PC-3 (cell line): Measurements from ENCODE around the gene BRF1. TPM values are rescaled to one million over a fixed set of nuclear protein-coding genes. Genes with fewer than 3 reads are reported as not detected.

ENCODE experiments used
- ATAC-seq: fragments of 200-7000 bp; cut with Tn5 transposase; 2 replicates; pipeline ENCODE4 v1.9.1; 2020; ENCODE audit warnings: mild to moderate bottlenecking, moderate library complexity
- BruUV-seq: library from RNA; stranded (reverse); fragments of 400-500 nt; replicated peaks from 2 replicates; lab custom pipeline; 2021; lab: Mats Ljungman, UMichigan
- CTCF ChIA-PET: fragments of 300-600 bp; sonication (Branson Sonifier 250); formaldehyde crosslinking; loops from one replicate; lab custom pipeline; 2022; ENCODE audit warnings: antibody characterized with exemption; lab: Charles Lee
- POLR2A ChIA-PET: fragments of 300-600 bp; sonication (Branson Sonifier 250); formaldehyde crosslinking; loops from one replicate; lab custom pipeline; 2022; ENCODE audit warnings: antibody characterized with exemption; ENCODE audit not compliant: unreplicated experiment; lab: Charles Lee
- DNase-seq: peaks from one replicate; pipeline ENCODE4 v3.0.0-alpha.2; 2015
- H2AFZ ChIP-seq: fragments of 300-600 bp; sonication (generic); 2 replicates; pipeline ENCODE4 v1.6.0; 2016; ENCODE audit warnings: antibody characterized with exemption, low read length
- H3F3A ChIP-seq: fragments of 300-600 bp; sonication (generic); one replicate; pipeline ENCODE4 v1.6.0; 2017; ENCODE audit warnings: antibody characterized with exemption, low read length, control low read depth, mild to moderate bottlenecking; ENCODE audit not compliant: unreplicated experiment
- H3K27ac ChIP-seq: fragments of 300-600 bp; sonication (generic); 2 replicates; pipeline ENCODE4 v1.5.1; 2016; ENCODE audit warnings: mild to moderate bottlenecking, low read length
- H3K27me3 ChIP-seq: fragments of 300-600 bp; sonication (generic); 2 replicates; pipeline ENCODE4 v1.6.1; 2016; ENCODE audit warnings: low read length, mixed read lengths
- H3K36me3 ChIP-seq: fragments of 300-600 bp; sonication (generic); 2 replicates; pipeline ENCODE4 v1.6.1; 2016; ENCODE audit warnings: low read depth, mixed run types, low read length, mixed read lengths
- H3K4me1 ChIP-seq: fragments of 300-600 bp; sonication (generic); 2 replicates; pipeline ENCODE4 v1.5.1; 2016; ENCODE audit warnings: low read length; ENCODE audit not compliant: insufficient read depth
- H3K4me2 ChIP-seq: fragments of 300-600 bp; sonication (generic); 2 replicates; pipeline ENCODE4 v1.6.0; 2016; ENCODE audit warnings: low read length
- H3K4me3 ChIP-seq: fragments of 300-600 bp; sonication (generic); 2 replicates; pipeline ENCODE4 v1.5.1; 2016; ENCODE audit warnings: mild to moderate bottlenecking, low read length, mixed read lengths
- H3K79me2 ChIP-seq: fragments of 300-600 bp; sonication (generic); 2 replicates; pipeline ENCODE4 v1.6.1; 2017; ENCODE audit warnings: low read length, mixed read lengths
- H3K9ac ChIP-seq: fragments of 300-600 bp; sonication (generic); 2 replicates; pipeline ENCODE4 v1.6.0; 2016; ENCODE audit warnings: mild to moderate bottlenecking, low read length
- H3K9me2 ChIP-seq: fragments of 300-600 bp; sonication (generic); replicated peaks from 2 replicates; pipeline ENCODE4 v1.6.1; 2016; ENCODE audit warnings: mixed run types, low read length, mixed read lengths
- H3K9me3 ChIP-seq: fragments of 300-600 bp; sonication (generic); 2 replicates; pipeline ENCODE4 v1.6.1; 2016; ENCODE audit warnings: low read length, mixed read lengths
- H4K20me1 ChIP-seq: fragments of 300-600 bp; sonication (generic); 2 replicates; pipeline ENCODE4 v1.6.1; 2016; ENCODE audit warnings: low read length, mixed read lengths
- CTCF ChIP-seq: fragments of 300-600 bp; sonication (generic); conservative IDR thresholded peaks from 2 replicates; pipeline ENCODE4 v1.5.1; 2017; ENCODE audit warnings: antibody characterized with exemption, low read depth, mild to moderate bottlenecking, low read length
- EZH2 ChIP-seq: fragments of 300-600 bp; sonication (generic); IDR thresholded peaks from one replicate; pipeline ENCODE4 v1.6.1; 2017; ENCODE audit warnings: antibody characterized with exemption, mild to moderate bottlenecking, low read length; ENCODE audit not compliant: unreplicated experiment
- EZH2phosphoT487 ChIP-seq: fragments of 300-600 bp; sonication (generic); IDR thresholded peaks from 2 replicates; pipeline ENCODE4 v1.6.1; 2018; ENCODE audit warnings: mild to moderate bottlenecking, antibody characterized with exemption, low read length, borderline replicate concordance
- intact Hi-C: fragments of 100-400 bp; cut with micrococcal nuclease; formaldehyde crosslinking; loops from 2 replicates; pipeline ENCODE4 v1.9.0; 2023
- total RNA-seq: library from RNA; depleted of rRNA; stranded (reverse); fragments of >200 nt; gene quantifications from 2 replicates; pipeline ENCODE4 v1.2.3, GENCODE V29; 2014

Gene BRF1
- total RNA-seq, 1 experiment from 2014 or later, result 55.8 TPM

GRCh38 chr14:105247026-105247425, 53.8 kb downstream of the BRF1 start:
- CTCF ChIA-PET, result no interaction called here
- H3K27ac ChIP-seq, result no peak overlapping the region
- BruUV-seq, result TSS peak; percentile 24

GRCh38 chr14:105244334-105244733, 56.5 kb downstream of the BRF1 start:
- no peak for ATAC-seq
- no peak overlapping the region for H3K27ac ChIP-seq
- H4K20me1 ChIP-seq, result no peaks in the 10 kb centered on the region
- peaks cover 16% of the 10 kb centered on the region for H3K4me1 ChIP-seq
- no peaks in the 10 kb centered on the region for H3F3A ChIP-seq
- CTCF ChIA-PET, result no interaction called here
- H3K4me3 ChIP-seq, result no peak overlapping the region
- peaks cover 67% of the 10 kb centered on the region for H3K79me2 ChIP-seq
- no peak for DNase-seq
- intact Hi-C loops, result no loop called here
- no peak overlapping the region for H3K4me2 ChIP-seq
- POLR2A ChIA-PET, result no interaction called here
- no peak overlapping the region for H3K9ac ChIP-seq
- no peak overlapping the region for H2AFZ ChIP-seq
- TF ChIP-seq EZH2 (no peak), EZH2phosphoT487 (no peak), CTCF (no peak)
- H3K27me3 ChIP-seq, result no peaks in the 10 kb centered on the region
- H3K9me2 ChIP-seq, result no peaks in the 10 kb centered on the region
- H3K36me3 ChIP-seq, result peaks cover 6% of the 10 kb centered on the region; the same call in 1 of the 2 replicates
- no TSS peak for BruUV-seq
- H3K9me3 ChIP-seq, result no peaks in the 10 kb centered on the region

More at GRCh38 chr14:105247026-105247425, 53.8 kb downstream of the BRF1 start:
- Histone ChIP-seq H3K36me3 (peaks cover 6% of the 10 kb centered on the region; the same call in 1 of the 2 replicates), H3K4me3 (no peak overlapping the region), H2AFZ (no peak overlapping the region), H3K9me2 (no peaks in the 10 kb centered on the region), H3K4me1 (peaks cover 22% of the 10 kb centered on the region), H3K9me3 (no peaks in the 10 kb centered on the region), H4K20me1 (no peaks in the 10 kb centered on the region), H3K9ac (no peak overlapping the region), H3K4me2 (peak overlapping the region; percentile 93), H3K27me3 (no peaks in the 10 kb centered on the region), H3F3A (no peaks in the 10 kb centered on the region), H3K79me2 (peaks cover 69% of the 10 kb centered on the region)
- no peak for TF ChIP-seq EZH2
- no peak for TF ChIP-seq CTCF
- no peak for ATAC-seq
- POLR2A ChIA-PET, result no interaction called here
- no peak for DNase-seq
- intact Hi-C loops, result no loop called here

GRCh38 chr14:105241641-105242040, 59.2 kb downstream of the BRF1 start:
- no peak for TF ChIP-seq EZH2phosphoT487
- no peak for TF ChIP-seq EZH2
- no peak for TF ChIP-seq CTCF
- no peak for DNase-seq
- intact Hi-C loops, result no loop called here
- Histone ChIP-seq H3K9me2 (no peaks in the 10 kb centered on the region), H3K27me3 (no peaks in the 10 kb centered on the region), H3K27ac (no peak overlapping the region), H2AFZ (no peak overlapping the region), H3F3A (no peaks in the 10 kb centered on the region), H3K4me1 (peaks cover 3% of the 10 kb centered on the region; the same call in 1 of the 2 replicates), H3K36me3 (peaks cover under 1% of the 10 kb centered on the region; the same call in 1 of the 2 replicates), H3K9me3 (no peaks in the 10 kb centered on the region), H3K9ac (no peak overlapping the region), H3K4me2 (no peak overlapping the region), H4K20me1 (no peaks in the 10 kb centered on the region), H3K4me3 (no peak overlapping the region), H3K79me2 (peaks cover 48% of the 10 kb centered on the region)
- no peak for ATAC-seq
- no TSS peak for BruUV-seq
- CTCF ChIA-PET, result no interaction called here
- POLR2A ChIA-PET, result no interaction called here
